Measurements from ENCODE around the gene RPN2. TPM values are rescaled to one million over a fixed set of nuclear protein-coding genes. Genes with fewer than 3 reads are reported as not detected.

Gene RPN2
- polyA plus RNA-seq, 4 donors = 32.9 to 208 (median 123) TPM

- Histone ChIP-seq H3K9me3 (ENCODE audit: control insufficient read depth in 2 of 2, insufficient read depth in 1 of 2, low read depth in 1 of 2, low read length in 1 of 2) (no peaks in the 10 kb centered on the region), H3K27ac (ENCODE audit: low read depth in 1 of 3, low read length in 2 of 3) (no peak overlapping the region), H3K27me3 (ENCODE audit: control insufficient read depth in 3 of 3, insufficient read depth in 3 of 3, low read length in 3 of 3) (no peaks in the 10 kb centered on the region), H3K36me3 (ENCODE audit: control insufficient read depth in 3 of 3, insufficient read depth in 2 of 3, low read depth in 1 of 3, low read length in 3 of 3) (peaks cover 27 to 76% (median 52%) of the 10 kb centered on the region in 3 donors), H3K4me3 (ENCODE audit: low read depth in 1 of 3, low read length in 3 of 3) (no peak overlapping the region), H3K4me1 (ENCODE audit: control insufficient read depth in 3 of 3, insufficient read depth in 2 of 3, low read depth in 1 of 3, low read length in 2 of 3) (no peaks in the 10 kb centered on the region)
- 49 to 80% (median 73%) methylated on average over 5 of the region's 5 CpGs for WGBS, 3 donors
- DNase-seq (peak in 1 of 2 donors; percentile 51), FAIRE-seq (no peak)
Observed at GRCh38 chr20:37234254-37234581, 55.1 kb downstream of the RPN2 start.

GRCh38 chr20:37235065-37235464 lies 55.9 kb downstream of the RPN2 start:
- no peak for DNase-seq
- H3K4me1 ChIP-seq (ENCODE audit: control insufficient read depth in 3 of 3, insufficient read depth in 2 of 3, low read depth in 1 of 3, low read length in 2 of 3) = no peaks in the 10 kb centered on the region
- 81 to 88% (median 86%) methylated on average over 6 of the region's 6 CpGs for WGBS, 3 donors
- H3K27me3 ChIP-seq (ENCODE audit: control insufficient read depth in 3 of 3, insufficient read depth in 3 of 3, low read length in 3 of 3) = no peaks in the 10 kb centered on the region
- no peak overlapping the region for H3K4me3 ChIP-seq (ENCODE audit: low read depth in 1 of 3, low read length in 3 of 3)
- H3K36me3 ChIP-seq (ENCODE audit: control insufficient read depth in 3 of 3, insufficient read depth in 2 of 3, low read depth in 1 of 3, low read length in 3 of 3) = peaks cover 29 to 79% (median 48%) of the 10 kb centered on the region in 3 donors
- no peak overlapping the region for H3K27ac ChIP-seq (ENCODE audit: low read depth in 1 of 3, low read length in 2 of 3)
- no peak for FAIRE-seq
- H3K9me3 ChIP-seq (ENCODE audit: control insufficient read depth in 2 of 2, insufficient read depth in 1 of 2, low read depth in 1 of 2, low read length in 1 of 2) = no peaks in the 10 kb centered on the region

- FAIRE-seq (no peak), DNase-seq (no peak)
- Histone ChIP-seq H3K27ac (ENCODE audit: low read depth in 1 of 3, low read length in 2 of 3) (no peak overlapping the region), H3K4me3 (ENCODE audit: low read depth in 1 of 3, low read length in 3 of 3) (no peak overlapping the region), H3K4me1 (ENCODE audit: control insufficient read depth in 3 of 3, insufficient read depth in 2 of 3, low read depth in 1 of 3, low read length in 2 of 3) (no peaks in the 10 kb centered on the region), H3K9me3 (ENCODE audit: control insufficient read depth in 2 of 2, insufficient read depth in 1 of 2, low read depth in 1 of 2, low read length in 1 of 2) (no peaks in the 10 kb centered on the region), H3K27me3 (ENCODE audit: control insufficient read depth in 3 of 3, insufficient read depth in 3 of 3, low read length in 3 of 3) (no peaks in the 10 kb centered on the region), H3K36me3 (ENCODE audit: control insufficient read depth in 3 of 3, insufficient read depth in 2 of 3, low read depth in 1 of 3, low read length in 3 of 3) (peaks cover 25 to 74% (median 43%) of the 10 kb centered on the region in 3 donors)
- WGBS, 3 donors = 86 to 91% (median 90%) methylated on average over 4 of the region's 4 CpGs
Observed at GRCh38 chr20:37236462-37236861, 57.3 kb downstream of the RPN2 start.

- DNase-seq (no peak), FAIRE-seq (no peak)
- Histone ChIP-seq H3K27me3 (ENCODE audit: control insufficient read depth in 3 of 3, insufficient read depth in 3 of 3, low read length in 3 of 3) (no peaks in the 10 kb centered on the region), H3K9me3 (ENCODE audit: control insufficient read depth in 2 of 2, insufficient read depth in 1 of 2, low read depth in 1 of 2, low read length in 1 of 2) (no peaks in the 10 kb centered on the region), H3K4me1 (ENCODE audit: control insufficient read depth in 3 of 3, insufficient read depth in 2 of 3, low read depth in 1 of 3, low read length in 2 of 3) (no peaks in the 10 kb centered on the region), H3K4me3 (ENCODE audit: low read depth in 1 of 3, low read length in 3 of 3) (no peak overlapping the region), H3K27ac (ENCODE audit: low read depth in 1 of 3, low read length in 2 of 3) (no peak overlapping the region), H3K36me3 (ENCODE audit: control insufficient read depth in 3 of 3, insufficient read depth in 2 of 3, low read depth in 1 of 3, low read length in 3 of 3) (peaks cover 22 to 70% (median 50%) of the 10 kb centered on the region in 3 donors)
- WGBS, 3 donors = 93 to 98% (median 96%) methylated on average over 5 of the region's 5 CpGs
Observed at GRCh38 chr20:37237656-37238055, 58.5 kb downstream of the RPN2 start.

- Histone ChIP-seq H3K4me3 (ENCODE audit: low read depth in 1 of 3, low read length in 3 of 3) (no peak overlapping the region), H3K9me3 (ENCODE audit: control insufficient read depth in 2 of 2, insufficient read depth in 1 of 2, low read depth in 1 of 2, low read length in 1 of 2) (no peaks in the 10 kb centered on the region), H3K4me1 (ENCODE audit: control insufficient read depth in 3 of 3, insufficient read depth in 2 of 3, low read depth in 1 of 3, low read length in 2 of 3) (no peaks in the 10 kb centered on the region), H3K36me3 (ENCODE audit: control insufficient read depth in 3 of 3, insufficient read depth in 2 of 3, low read depth in 1 of 3, low read length in 3 of 3) (peaks cover 22 to 72% (median 49%) of the 10 kb centered on the region in 3 donors), H3K27me3 (ENCODE audit: control insufficient read depth in 3 of 3, insufficient read depth in 3 of 3, low read length in 3 of 3) (no peaks in the 10 kb centered on the region), H3K27ac (ENCODE audit: low read depth in 1 of 3, low read length in 2 of 3) (no peak overlapping the region)
- no peak for DNase-seq
- WGBS, 3 donors = 90 to 95% (median 92%) methylated on average over 6 of the region's 6 CpGs
- FAIRE-seq = no peak
Observed at GRCh38 chr20:37238426-37238825, 59.3 kb downstream of the RPN2 start.

GRCh38 chr20:37238935-37239451 lies 59.9 kb downstream of the RPN2 start:
- DNase-seq (peak; percentile 20 to 32), FAIRE-seq (no peak)
- Histone ChIP-seq H3K4me3 (ENCODE audit: low read depth in 1 of 3, low read length in 3 of 3) (no peak overlapping the region), H3K27ac (ENCODE audit: low read depth in 1 of 3, low read length in 2 of 3) (peak overlapping the region in 2 of 3 donors; percentile 8 to 18), H3K27me3 (ENCODE audit: control insufficient read depth in 3 of 3, insufficient read depth in 3 of 3, low read length in 3 of 3) (no peaks in the 10 kb centered on the region), H3K9me3 (ENCODE audit: control insufficient read depth in 2 of 2, insufficient read depth in 1 of 2, low read depth in 1 of 2, low read length in 1 of 2) (no peaks in the 10 kb centered on the region), H3K36me3 (ENCODE audit: control insufficient read depth in 3 of 3, insufficient read depth in 2 of 3, low read depth in 1 of 3, low read length in 3 of 3) (peaks cover 19 to 75% (median 43%) of the 10 kb centered on the region in 3 donors), H3K4me1 (ENCODE audit: control insufficient read depth in 3 of 3, insufficient read depth in 2 of 3, low read depth in 1 of 3, low read length in 2 of 3) (no peaks in the 10 kb centered on the region)
- WGBS, 3 donors = 68 to 88% (median 68%) methylated on average over 1 of the region's 1 CpG

- H3K27ac ChIP-seq (ENCODE audit: low read depth in 1 of 3, low read length in 2 of 3) = no peak overlapping the region
- no peaks in the 10 kb centered on the region for H3K27me3 ChIP-seq (ENCODE audit: control insufficient read depth in 3 of 3, insufficient read depth in 3 of 3, low read length in 3 of 3)
- peaks cover 19 to 74% (median 40%) of the 10 kb centered on the region in 3 donors for H3K36me3 ChIP-seq (ENCODE audit: control insufficient read depth in 3 of 3, insufficient read depth in 2 of 3, low read depth in 1 of 3, low read length in 3 of 3)
- WGBS, 3 donors = 91 to 96% (median 94%) methylated on average over 3 of the region's 3 CpGs
- no peaks in the 10 kb centered on the region for H3K4me1 ChIP-seq (ENCODE audit: control insufficient read depth in 3 of 3, insufficient read depth in 2 of 3, low read depth in 1 of 3, low read length in 2 of 3)
- FAIRE-seq (no peak), DNase-seq (no peak)
- no peak overlapping the region for H3K4me3 ChIP-seq (ENCODE audit: low read depth in 1 of 3, low read length in 3 of 3)
- no peaks in the 10 kb centered on the region for H3K9me3 ChIP-seq (ENCODE audit: control insufficient read depth in 2 of 2, insufficient read depth in 1 of 2, low read depth in 1 of 2, low read length in 1 of 2)
Observed at GRCh38 chr20:37240337-37241067, 61.4 kb downstream of the RPN2 start.

- H3K27me3 ChIP-seq (ENCODE audit: control insufficient read depth in 3 of 3, insufficient read depth in 3 of 3, low read length in 3 of 3) = no peaks in the 10 kb centered on the region
- no peak overlapping the region for H3K27ac ChIP-seq (ENCODE audit: low read depth in 1 of 3, low read length in 2 of 3)
- H3K4me1 ChIP-seq (ENCODE audit: control insufficient read depth in 3 of 3, insufficient read depth in 2 of 3, low read depth in 1 of 3, low read length in 2 of 3) = no peaks in the 10 kb centered on the region
- 88 to 93% (median 90%) methylated on average over 4 of the region's 4 CpGs for WGBS, 3 donors
- peaks cover 10 to 59% (median 31%) of the 10 kb centered on the region in 3 donors for H3K36me3 ChIP-seq (ENCODE audit: control insufficient read depth in 3 of 3, insufficient read depth in 2 of 3, low read depth in 1 of 3, low read length in 3 of 3)
- no peak for DNase-seq
- H3K4me3 ChIP-seq (ENCODE audit: low read depth in 1 of 3, low read length in 3 of 3) = no peak overlapping the region
- FAIRE-seq = no peak
- H3K9me3 ChIP-seq (ENCODE audit: control insufficient read depth in 2 of 2, insufficient read depth in 1 of 2, low read depth in 1 of 2, low read length in 1 of 2) = no peaks in the 10 kb centered on the region
Observed at GRCh38 chr20:37242503-37242902, 63.4 kb downstream of the RPN2 start.

Measured in small intestine (tissue), 7 donors.